Neural progenitor cell (in vitro differentiated cells): Measurements from ENCODE around the gene SV2B. TPM values are rescaled to one million over a fixed set of nuclear protein-coding genes. Genes with fewer than 3 reads are reported as not detected.

ENCODE experiments used
- DNase-seq: peaks from one replicate; pipeline ENCODE4 v3.0.0-alpha.2; 2016; ENCODE audit warnings: low spot score
- H2AFZ ChIP-seq: fragments of 200-600 bp; sonication (generic); replicated peaks from 2 replicates; pipeline ENCODE4 v1.6.1; 2016; ENCODE audit warnings: antibody characterized with exemption
- H3F3A ChIP-seq: fragments of 200-600 bp; sonication (generic); 2 replicates; pipeline ENCODE4 v1.6.1; 2016; ENCODE audit warnings: antibody characterized with exemption, low read depth
- H3K27ac ChIP-seq: fragments of 200-600 bp; sonication (generic); 2 replicates; pipeline ENCODE4 v1.5.1; 2016; ENCODE audit warnings: mild to moderate bottlenecking
- H3K27me3 ChIP-seq: fragments of 200-600 bp; sonication (generic); 2 replicates; pipeline ENCODE4 v1.6.1; 2016; ENCODE audit warnings: mild to moderate bottlenecking, moderate library complexity
- H3K36me3 ChIP-seq: fragments of 200-600 bp; sonication (generic); 2 replicates; pipeline ENCODE4 v1.5.1; 2016
- H3K4me1 ChIP-seq: fragments of 200-600 bp; sonication (generic); 2 replicates; pipeline ENCODE4 v1.6.1; 2016; ENCODE audit warnings: mixed run types
- H3K4me2 ChIP-seq: fragments of 200-600 bp; sonication (generic); 2 replicates; pipeline ENCODE4 v1.6.1; 2016
- H3K4me3 ChIP-seq: fragments of 200-600 bp; sonication (generic); 2 replicates; pipeline ENCODE4 v1.5.1; 2016
- H3K79me2 ChIP-seq: fragments of 200-600 bp; sonication (generic); 2 replicates; pipeline ENCODE4 v1.6.1; 2016; ENCODE audit warnings: low read depth
- H3K9ac ChIP-seq: fragments of 200-600 bp; sonication (generic); 2 replicates; pipeline ENCODE4 v1.6.1; 2016
- H3K9me3 ChIP-seq: fragments of 200-600 bp; sonication (generic); 2 replicates; pipeline ENCODE4 v1.5.1; 2016; ENCODE audit warnings: low read depth
- H4K20me1 ChIP-seq: fragments of 200-600 bp; sonication (generic); 2 replicates; pipeline ENCODE4 v1.6.1; 2016; ENCODE audit warnings: low read depth
- H3K27ac Mint-ChIP-seq: 3 replicates; pipeline ENCODE4 v1.8.0; 2021; ENCODE audit warnings: mixed read lengths
- H3K27me3 Mint-ChIP-seq: 2 replicates; pipeline ENCODE4 v1.8.0; 2022; ENCODE audit warnings: low read depth, mild to moderate bottlenecking, inconsistent platforms, moderate library complexity, mixed read lengths; ENCODE audit not compliant: insufficient read depth
- H3K36me3 Mint-ChIP-seq: 3 replicates; pipeline ENCODE4 v1.8.0; 2021; ENCODE audit warnings: mixed read lengths
- H3K4me1 Mint-ChIP-seq: 3 replicates; pipeline ENCODE4 v1.8.0; 2021; ENCODE audit warnings: mixed read lengths
- H3K4me3 Mint-ChIP-seq: 3 replicates; pipeline ENCODE4 v1.8.0; 2021; ENCODE audit warnings: mild to moderate bottlenecking, moderate library complexity, mixed read lengths
- H3K9me3 Mint-ChIP-seq: 3 replicates; pipeline ENCODE4 v1.8.0; 2020; ENCODE audit warnings: mixed read lengths
- CTCF ChIP-seq: fragments of 200-600 bp; sonication (generic); IDR thresholded peaks from 2 replicates; pipeline ENCODE4 v1.5.1; 2017; ENCODE audit warnings: antibody characterized with exemption, mild to moderate bottlenecking
- EZH2 ChIP-seq: fragments of 200-600 bp; sonication (generic); IDR thresholded peaks from 2 replicates; pipeline ENCODE4 v1.6.1; 2017; ENCODE audit warnings: antibody characterized with exemption, mild to moderate bottlenecking, moderate library complexity
- EZH2phosphoT487 ChIP-seq: fragments of 200-600 bp; sonication (generic); IDR thresholded peaks from 2 replicates; pipeline ENCODE4 v1.6.1; 2017; ENCODE audit warnings: antibody characterized with exemption
- total RNA-seq: library from RNA; depleted of rRNA; stranded (reverse); fragments of >200 nt; gene quantifications from 2 replicates; pipeline ENCODE4 v1.2.3, GENCODE V29; 2015; ENCODE audit warnings: low replicate concordance

The SV2B gene
- total RNA-seq, 1 donor from 2014 or later: 0.02 TPM

- Histone ChIP-seq H3K27me3 (no peaks in the 10 kb centered on the region), H3F3A (no peaks in the 10 kb centered on the region), H2AFZ (no peak overlapping the region), H3K4me2 (no peak overlapping the region), H3K4me1 (no peaks in the 10 kb centered on the region), H3K79me2 (no peaks in the 10 kb centered on the region), H3K9me3 (no peaks in the 10 kb centered on the region), H4K20me1 (no peaks in the 10 kb centered on the region), H3K4me3 (no peak overlapping the region), H3K36me3 (no peaks in the 10 kb centered on the region), H3K27ac (no peak overlapping the region), H3K9ac (no peak overlapping the region)
- no peak for TF ChIP-seq EZH2
- no peak for DNase-seq
- Mint-ChIP-seq H3K9me3 (no peaks in the 10 kb centered on the region), H3K4me3 (no peak overlapping the region), H3K27ac (no peak overlapping the region), H3K27me3 (peaks cover 2% of the 10 kb centered on the region), H3K36me3 (no peaks in the 10 kb centered on the region), H3K4me1 (peaks cover 6% of the 10 kb centered on the region)
These were observed 84.4 kb downstream of the SV2B start for GRCh38 chr15:91184441-91184840.

- no peaks in the 10 kb centered on the region for H3K27me3 ChIP-seq
- H4K20me1 ChIP-seq: no peaks in the 10 kb centered on the region
- no peak overlapping the region for H3K9ac ChIP-seq
- no peak overlapping the region for H2AFZ ChIP-seq
- no peaks in the 10 kb centered on the region for H3K79me2 ChIP-seq
- no peak overlapping the region for H3K27ac Mint-ChIP-seq
- peak; percentile 66 for DNase-seq
- H3K9me3 ChIP-seq: no peaks in the 10 kb centered on the region
- no peaks in the 10 kb centered on the region for H3K9me3 Mint-ChIP-seq
- TF ChIP-seq CTCF (no peak), EZH2 (no peak), EZH2phosphoT487 (no peak)
- no peaks in the 10 kb centered on the region for H3F3A ChIP-seq
- H3K4me3 ChIP-seq: no peak overlapping the region
- H3K4me1 Mint-ChIP-seq: peaks cover under 1% of the 10 kb centered on the region
- no peak overlapping the region for H3K27ac ChIP-seq
- H3K4me3 Mint-ChIP-seq: no peak overlapping the region
- H3K27me3 Mint-ChIP-seq: peaks cover 5% of the 10 kb centered on the region
- H3K4me2 ChIP-seq: no peak overlapping the region
- no peaks in the 10 kb centered on the region for H3K4me1 ChIP-seq
- H3K36me3 Mint-ChIP-seq: no peaks in the 10 kb centered on the region
- no peaks in the 10 kb centered on the region for H3K36me3 ChIP-seq
These were observed 87.0 kb downstream of the SV2B start for GRCh38 chr15:91186904-91187656.

- Mint-ChIP-seq H3K27me3 (peaks cover 3% of the 10 kb centered on the region), H3K9me3 (no peaks in the 10 kb centered on the region), H3K27ac (no peak overlapping the region), H3K36me3 (no peaks in the 10 kb centered on the region), H3K4me1 (peaks cover 12% of the 10 kb centered on the region), H3K4me3 (no peak overlapping the region)
- H3K79me2 ChIP-seq: no peaks in the 10 kb centered on the region
- H3K36me3 ChIP-seq: no peaks in the 10 kb centered on the region
- no peaks in the 10 kb centered on the region for H3K4me1 ChIP-seq
- H2AFZ ChIP-seq: no peak overlapping the region
- H3K9ac ChIP-seq: no peak overlapping the region
- TF ChIP-seq CTCF (no peak), EZH2 (no peak), EZH2phosphoT487 (no peak)
- H3K27ac ChIP-seq: no peak overlapping the region
- no peaks in the 10 kb centered on the region for H3K9me3 ChIP-seq
- no peak overlapping the region for H3K4me2 ChIP-seq
- H3K27me3 ChIP-seq: no peaks in the 10 kb centered on the region
- DNase-seq: no peak
- H3F3A ChIP-seq: no peaks in the 10 kb centered on the region
- no peaks in the 10 kb centered on the region for H4K20me1 ChIP-seq
- H3K4me3 ChIP-seq: no peak overlapping the region
These were observed 92.2 kb downstream of the SV2B start for GRCh38 chr15:91192285-91192684.

- Histone ChIP-seq H3F3A (no peaks in the 10 kb centered on the region), H3K27me3 (no peaks in the 10 kb centered on the region), H3K4me3 (no peak overlapping the region), H3K79me2 (no peaks in the 10 kb centered on the region), H3K36me3 (no peaks in the 10 kb centered on the region), H4K20me1 (no peaks in the 10 kb centered on the region), H3K4me1 (no peaks in the 10 kb centered on the region), H3K4me2 (no peak overlapping the region), H3K27ac (no peak overlapping the region), H3K9ac (no peak overlapping the region), H3K9me3 (no peaks in the 10 kb centered on the region), H2AFZ (no peak overlapping the region)
- peaks cover 3% of the 10 kb centered on the region for H3K27me3 Mint-ChIP-seq
- H3K36me3 Mint-ChIP-seq: no peaks in the 10 kb centered on the region
- H3K9me3 Mint-ChIP-seq: no peaks in the 10 kb centered on the region
- TF ChIP-seq CTCF (no peak), EZH2phosphoT487 (no peak), EZH2 (no peak)
- peaks cover 12% of the 10 kb centered on the region for H3K4me1 Mint-ChIP-seq
- no peak overlapping the region for H3K4me3 Mint-ChIP-seq
- H3K27ac Mint-ChIP-seq: peak overlapping the region; percentile 74
- no peak for DNase-seq
These were observed 92.8 kb downstream of the SV2B start for GRCh38 chr15:91192690-91193377.
